ENCODE measurements around the gene TULP4. TPM values are rescaled to one million over a fixed set of nuclear protein-coding genes. Genes with fewer than 3 reads are reported as not detected.

TULP4 gene
- total RNA-seq, 1 experiment from 2014 or later: 52.8 TPM

GRCh38 chr6:158514176-158514575 is 201.9 kb downstream of the TULP4 start:
- TF ChIP-seq NR2C2 (CRISPR knock-in tag; IDR thresholded peaks at IDR 0.05) (no peak), NFATC4 (CRISPR knock-in tag; IDR thresholded peaks at IDR 0.05) (no peak), ZNF281 (CRISPR knock-in tag; IDR thresholded peaks at IDR 0.05) (no peak), GABPB1 (CRISPR knock-in tag; IDR thresholded peaks at IDR 0.05) (no peak), NR1H2 (CRISPR knock-in tag; IDR thresholded peaks at IDR 0.05) (no peak), KAT7 (CRISPR knock-in tag; IDR thresholded peaks at IDR 0.05; ENCODE audit: borderline replicate concordance) (no peak), SP1 (CRISPR knock-in tag; conservative IDR thresholded peaks at IDR 0.05) (no peak), RELA (CRISPR knock-in tag; IDR thresholded peaks at IDR 0.05; ENCODE audit: borderline replicate concordance) (no peak), ZNF317 (CRISPR knock-in tag; IDR thresholded peaks at IDR 0.05; ENCODE audit: borderline replicate concordance, low read depth) (no peak), NFYB (CRISPR knock-in tag; conservative IDR thresholded peaks at IDR 0.05; ENCODE audit: low read depth) (no peak), ZNF671 (CRISPR knock-in tag; IDR thresholded peaks at IDR 0.05) (no peak), OVOL2 (CRISPR knock-in tag; IDR thresholded peaks at IDR 0.05; ENCODE audit: borderline replicate concordance) (no peak)
- TF ChIP-seq, protein P1, sequence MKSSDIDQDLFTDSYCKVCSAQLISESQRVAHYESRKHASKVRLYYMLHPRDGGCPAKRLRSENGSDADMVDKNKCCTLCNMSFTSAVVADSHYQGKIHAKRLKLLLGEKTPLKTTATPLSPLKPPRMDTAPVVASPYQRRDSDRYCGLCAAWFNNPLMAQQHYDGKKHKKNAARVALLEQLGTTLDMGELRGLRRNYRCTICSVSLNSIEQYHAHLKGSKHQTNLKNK (CRISPR knock-in tag; IDR thresholded peaks at IDR 0.05): no peak
- TF ChIP-seq, protein P2, sequence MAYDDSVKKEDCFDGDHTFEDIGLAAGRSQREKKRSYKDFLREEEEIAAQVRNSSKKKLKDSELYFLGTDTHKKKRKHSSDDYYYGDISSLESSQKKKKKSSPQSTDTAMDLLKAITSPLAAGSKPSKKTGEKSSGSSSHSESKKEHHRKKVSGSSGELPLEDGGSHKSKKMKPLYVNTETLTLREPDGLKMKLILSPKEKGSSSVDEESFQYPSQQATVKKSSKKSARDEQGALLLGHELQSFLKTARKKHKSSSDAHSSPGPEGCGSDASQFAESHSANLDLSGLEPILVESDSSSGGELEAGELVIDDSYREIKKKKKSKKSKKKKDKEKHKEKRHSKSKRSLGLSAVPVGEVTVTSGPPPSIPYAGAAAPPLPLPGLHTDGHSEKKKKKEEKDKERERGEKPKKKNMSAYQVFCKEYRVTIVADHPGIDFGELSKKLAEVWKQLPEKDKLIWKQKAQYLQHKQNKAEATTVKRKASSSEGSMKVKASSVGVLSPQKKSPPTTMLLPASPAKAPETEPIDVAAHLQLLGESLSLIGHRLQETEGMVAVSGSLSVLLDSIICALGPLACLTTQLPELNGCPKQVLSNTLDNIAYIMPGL (CRISPR knock-in tag; IDR thresholded peaks at IDR 0.05): no peak
- TF ChIP-seq, protein P3, sequence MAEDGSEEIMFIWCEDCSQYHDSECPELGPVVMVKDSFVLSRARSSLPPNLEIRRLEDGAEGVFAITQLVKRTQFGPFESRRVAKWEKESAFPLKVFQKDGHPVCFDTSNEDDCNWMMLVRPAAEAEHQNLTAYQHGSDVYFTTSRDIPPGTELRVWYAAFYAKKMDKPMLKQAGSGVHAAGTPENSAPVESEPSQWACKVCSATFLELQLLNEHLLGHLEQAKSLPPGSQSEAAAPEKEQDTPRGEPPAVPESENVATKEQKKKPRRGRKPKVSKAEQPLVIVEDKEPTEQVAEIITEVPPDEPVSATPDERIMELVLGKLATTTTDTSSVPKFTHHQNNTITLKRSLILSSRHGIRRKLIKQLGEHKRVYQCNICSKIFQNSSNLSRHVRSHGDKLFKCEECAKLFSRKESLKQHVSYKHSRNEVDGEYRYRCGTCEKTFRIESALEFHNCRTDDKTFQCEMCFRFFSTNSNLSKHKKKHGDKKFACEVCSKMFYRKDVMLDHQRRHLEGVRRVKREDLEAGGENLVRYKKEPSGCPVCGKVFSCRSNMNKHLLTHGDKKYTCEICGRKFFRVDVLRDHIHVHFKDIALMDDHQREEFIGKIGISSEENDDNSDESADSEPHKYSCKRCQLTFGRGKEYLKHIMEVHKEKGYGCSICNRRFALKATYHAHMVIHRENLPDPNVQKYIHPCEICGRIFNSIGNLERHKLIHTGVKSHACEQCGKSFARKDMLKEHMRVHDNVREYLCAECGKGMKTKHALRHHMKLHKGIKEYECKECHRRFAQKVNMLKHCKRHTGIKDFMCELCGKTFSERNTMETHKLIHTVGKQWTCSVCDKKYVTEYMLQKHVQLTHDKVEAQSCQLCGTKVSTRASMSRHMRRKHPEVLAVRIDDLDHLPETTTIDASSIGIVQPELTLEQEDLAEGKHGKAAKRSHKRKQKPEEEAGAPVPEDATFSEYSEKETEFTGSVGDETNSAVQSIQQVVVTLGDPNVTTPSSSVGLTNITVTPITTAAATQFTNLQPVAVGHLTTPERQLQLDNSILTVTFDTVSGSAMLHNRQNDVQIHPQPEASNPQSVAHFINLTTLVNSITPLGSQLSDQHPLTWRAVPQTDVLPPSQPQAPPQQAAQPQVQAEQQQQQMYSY (CRISPR knock-in tag; IDR thresholded peaks at IDR 0.05): no peak
- TF ChIP-seq, protein P4, sequence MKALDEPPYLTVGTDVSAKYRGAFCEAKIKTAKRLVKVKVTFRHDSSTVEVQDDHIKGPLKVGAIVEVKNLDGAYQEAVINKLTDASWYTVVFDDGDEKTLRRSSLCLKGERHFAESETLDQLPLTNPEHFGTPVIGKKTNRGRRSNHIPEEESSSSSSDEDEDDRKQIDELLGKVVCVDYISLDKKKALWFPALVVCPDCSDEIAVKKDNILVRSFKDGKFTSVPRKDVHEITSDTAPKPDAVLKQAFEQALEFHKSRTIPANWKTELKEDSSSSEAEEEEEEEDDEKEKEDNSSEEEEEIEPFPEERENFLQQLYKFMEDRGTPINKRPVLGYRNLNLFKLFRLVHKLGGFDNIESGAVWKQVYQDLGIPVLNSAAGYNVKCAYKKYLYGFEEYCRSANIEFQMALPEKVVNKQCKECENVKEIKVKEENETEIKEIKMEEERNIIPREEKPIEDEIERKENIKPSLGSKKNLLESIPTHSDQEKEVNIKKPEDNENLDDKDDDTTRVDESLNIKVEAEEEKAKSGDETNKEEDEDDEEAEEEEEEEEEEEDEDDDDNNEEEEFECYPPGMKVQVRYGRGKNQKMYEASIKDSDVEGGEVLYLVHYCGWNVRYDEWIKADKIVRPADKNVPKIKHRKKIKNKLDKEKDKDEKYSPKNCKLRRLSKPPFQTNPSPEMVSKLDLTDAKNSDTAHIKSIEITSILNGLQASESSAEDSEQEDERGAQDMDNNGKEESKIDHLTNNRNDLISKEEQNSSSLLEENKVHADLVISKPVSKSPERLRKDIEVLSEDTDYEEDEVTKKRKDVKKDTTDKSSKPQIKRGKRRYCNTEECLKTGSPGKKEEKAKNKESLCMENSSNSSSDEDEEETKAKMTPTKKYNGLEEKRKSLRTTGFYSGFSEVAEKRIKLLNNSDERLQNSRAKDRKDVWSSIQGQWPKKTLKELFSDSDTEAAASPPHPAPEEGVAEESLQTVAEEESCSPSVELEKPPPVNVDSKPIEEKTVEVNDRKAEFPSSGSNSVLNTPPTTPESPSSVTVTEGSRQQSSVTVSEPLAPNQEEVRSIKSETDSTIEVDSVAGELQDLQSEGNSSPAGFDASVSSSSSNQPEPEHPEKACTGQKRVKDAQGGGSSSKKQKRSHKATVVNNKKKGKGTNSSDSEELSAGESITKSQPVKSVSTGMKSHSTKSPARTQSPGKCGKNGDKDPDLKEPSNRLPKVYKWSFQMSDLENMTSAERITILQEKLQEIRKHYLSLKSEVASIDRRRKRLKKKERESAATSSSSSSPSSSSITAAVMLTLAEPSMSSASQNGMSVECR (CRISPR knock-in tag; IDR thresholded peaks at IDR 0.05; ENCODE audit: borderline replicate concordance): no peak
- no peak overlapping the region for H3K4me3 Mint-ChIP-seq
- ChIA-PET POLR2A (no interaction called here), CTCF (interaction anchor here (0.6 to 1.9 kb wide), 3 partner anchors 61 to 300 kb away, joined by 4 to 7 read pairs (median 7); no protein-coding TSS in a partner anchor)
- H3K27ac Mint-ChIP-seq: no peak overlapping the region
- peaks cover 21% of the 10 kb centered on the region for H3K4me1 Mint-ChIP-seq
- no peak for DNase-seq (ENCODE audit: low spot score)
- 0 out of 2 replicates have a peak, but pooled peaks cover 6% of the 10 kb centered on the region for H3K9me3 Mint-ChIP-seq
- H3K27me3 Mint-ChIP-seq (ENCODE audit: low read depth): peaks cover 35% of the 10 kb centered on the region
- ATAC-seq: no peak
- no peaks in the 10 kb centered on the region; the same call in 1 of the 2 replicates for H3K36me3 Mint-ChIP-seq
